ENCODE data around the gene ANTKMT. TPM values are rescaled to one million over a fixed set of nuclear protein-coding genes. Genes with fewer than 3 reads are reported as not detected.
"Not testable (repeated sequence)": the region's sequence is repeated elsewhere in the genome, so short reads cannot be mapped to it uniquely, and the experiment has no call there.

Gene ANTKMT
- total RNA-seq, 1 experiment from 2014 or later = 55.0 TPM

DNA sequence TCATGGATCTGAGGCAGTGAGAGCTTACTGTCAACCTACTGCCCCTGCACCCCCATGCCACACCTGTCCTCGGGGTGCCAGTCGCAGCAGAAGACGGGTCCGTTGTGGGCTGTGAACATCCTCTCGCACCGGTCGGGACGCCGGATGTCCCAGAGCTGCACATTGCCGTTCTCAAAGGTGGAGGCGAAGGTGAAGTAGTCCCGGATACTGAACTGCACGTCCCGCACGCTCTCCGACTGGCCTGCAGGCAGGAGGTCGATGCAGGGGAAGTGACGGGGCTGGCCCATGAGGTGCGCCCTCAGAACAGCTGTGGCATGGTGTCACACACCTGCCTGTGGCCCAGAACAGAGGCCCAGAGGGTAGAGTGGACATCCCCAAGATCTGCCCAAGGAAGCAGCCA is 33.4 kb upstream of the ANTKMT start:
- TF ChIP-seq EZH2 (IDR thresholded peaks at IDR 0.05; ENCODE audit: low read depth) = no peak
- TF ChIP-seq, protein P1, sequence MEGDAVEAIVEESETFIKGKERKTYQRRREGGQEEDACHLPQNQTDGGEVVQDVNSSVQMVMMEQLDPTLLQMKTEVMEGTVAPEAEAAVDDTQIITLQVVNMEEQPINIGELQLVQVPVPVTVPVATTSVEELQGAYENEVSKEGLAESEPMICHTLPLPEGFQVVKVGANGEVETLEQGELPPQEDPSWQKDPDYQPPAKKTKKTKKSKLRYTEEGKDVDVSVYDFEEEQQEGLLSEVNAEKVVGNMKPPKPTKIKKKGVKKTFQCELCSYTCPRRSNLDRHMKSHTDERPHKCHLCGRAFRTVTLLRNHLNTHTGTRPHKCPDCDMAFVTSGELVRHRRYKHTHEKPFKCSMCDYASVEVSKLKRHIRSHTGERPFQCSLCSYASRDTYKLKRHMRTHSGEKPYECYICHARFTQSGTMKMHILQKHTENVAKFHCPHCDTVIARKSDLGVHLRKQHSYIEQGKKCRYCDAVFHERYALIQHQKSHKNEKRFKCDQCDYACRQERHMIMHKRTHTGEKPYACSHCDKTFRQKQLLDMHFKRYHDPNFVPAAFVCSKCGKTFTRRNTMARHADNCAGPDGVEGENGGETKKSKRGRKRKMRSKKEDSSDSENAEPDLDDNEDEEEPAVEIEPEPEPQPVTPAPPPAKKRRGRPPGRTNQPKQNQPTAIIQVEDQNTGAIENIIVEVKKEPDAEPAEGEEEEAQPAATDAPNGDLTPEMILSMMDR (conservative IDR thresholded peaks at IDR 0.05) = no peak
- H3K9me2 ChIP-seq (ENCODE audit: insufficient read depth) = no peaks in the 10 kb centered on the region
- H3K27me3 ChIP-seq (ENCODE audit: insufficient read depth, low read depth) = no peaks in the 10 kb centered on the region
- H3K9me3 ChIP-seq (ENCODE audit: insufficient read depth, low read depth) = no peaks in the 10 kb centered on the region
- ChIA-PET CTCF (no interaction called here), POLR2A (ENCODE audit: unreplicated experiment) (no interaction called here)
- no peak overlapping the region for H2AFZ ChIP-seq
- peaks cover 34% of the 10 kb centered on the region for H3F3A ChIP-seq (ENCODE audit: insufficient read depth, low read depth)
- H3K4me2 ChIP-seq = no peak overlapping the region
- no peak overlapping the region for H3K27ac ChIP-seq
- H3K4me3 ChIP-seq = no peak overlapping the region
- peaks cover 26% of the 10 kb centered on the region for H3K79me2 ChIP-seq (ENCODE audit: low read depth)
- no TSS peak for BruUV-seq (replicated peaks)
- H3K4me1 ChIP-seq (replicated peaks; ENCODE audit: insufficient read depth) = peaks cover 34% of the 10 kb centered on the region
- DNase-seq = no peak
- no peaks in the 10 kb centered on the region for H3K36me3 ChIP-seq (ENCODE audit: low read depth)
- intact Hi-C loops (cut with micrococcal nuclease; ENCODE audit: unreplicated experiment) = no loop called here
- H4K20me1 ChIP-seq (ENCODE audit: insufficient read depth) = peaks cover 11% of the 10 kb centered on the region

GRCh38 chr16:689175-689897 is 31.6 kb upstream of the ANTKMT start:
- Histone ChIP-seq H3K4me1 (replicated peaks; ENCODE audit: insufficient read depth) (peaks cover 26% of the 10 kb centered on the region), H3K4me3 (peak overlapping the region; percentile 99), H3F3A (ENCODE audit: insufficient read depth, low read depth) (peaks cover 27% of the 10 kb centered on the region), H3K79me2 (ENCODE audit: low read depth) (peaks cover 13% of the 10 kb centered on the region), H3K4me2 (peak overlapping the region; percentile 97), H3K27me3 (ENCODE audit: insufficient read depth, low read depth) (no peaks in the 10 kb centered on the region), H3K27ac (no peak overlapping the region), H3K9me2 (ENCODE audit: insufficient read depth) (no peaks in the 10 kb centered on the region), H3K9me3 (ENCODE audit: insufficient read depth, low read depth) (no peaks in the 10 kb centered on the region), H4K20me1 (ENCODE audit: insufficient read depth) (no peaks in the 10 kb centered on the region; the same call in 1 of the 2 replicates), H2AFZ (peak overlapping the region; percentile 79), H3K36me3 (ENCODE audit: low read depth) (no peaks in the 10 kb centered on the region)
- ChIA-PET CTCF (no interaction called here), POLR2A (ENCODE audit: unreplicated experiment) (no interaction called here)
- no peak for DNase-seq
- intact Hi-C loops (cut with micrococcal nuclease; ENCODE audit: unreplicated experiment) = no loop called here
- no TSS peak for BruUV-seq (replicated peaks)
- TF ChIP-seq EZH2 (IDR thresholded peaks at IDR 0.05; ENCODE audit: low read depth) = no peak
- TF ChIP-seq, protein P1 (conservative IDR thresholded peaks at IDR 0.05) = no peak

DNA sequence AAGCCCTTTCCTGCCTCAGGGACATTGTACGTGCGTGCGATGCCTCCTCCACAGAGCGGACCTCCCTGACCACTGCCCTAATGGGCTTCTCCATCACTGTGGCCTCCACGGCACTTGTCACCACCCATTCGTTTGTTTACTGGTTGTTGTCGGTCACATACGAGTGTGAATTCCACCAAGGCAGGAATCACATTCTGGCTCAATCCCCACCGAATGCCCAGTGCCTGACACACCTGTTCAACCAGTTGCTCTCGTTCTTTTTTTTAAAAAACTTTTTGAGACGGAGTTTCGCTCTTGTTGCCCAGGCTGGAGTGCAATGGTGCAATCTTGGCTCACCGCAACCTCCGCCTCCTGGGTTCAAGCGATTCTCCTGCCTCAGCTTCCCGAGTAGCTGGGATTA is 29.7 kb upstream of the ANTKMT start:
- CTCF ChIA-PET; intact Hi-C loops (cut with micrococcal nuclease; ENCODE audit: unreplicated experiment): not testable (repeated sequence)
- H3K4me3 ChIP-seq = 0 out of 2 replicates have a peak overlapping the region, but pooled peaks have one; percentile 99

More for the DNA sequence above, 29.7 kb upstream of the ANTKMT start:
- peaks cover 13% of the 10 kb centered on the region for H3K79me2 ChIP-seq (ENCODE audit: low read depth)
- H3K4me1 ChIP-seq (replicated peaks; ENCODE audit: insufficient read depth) = peaks cover 18% of the 10 kb centered on the region
- H3K9me2 ChIP-seq (ENCODE audit: insufficient read depth); H3K9me3 ChIP-seq (ENCODE audit: insufficient read depth, low read depth); H3K27me3 ChIP-seq (ENCODE audit: insufficient read depth, low read depth); H3K36me3 ChIP-seq (ENCODE audit: low read depth); H3K27ac ChIP-seq; H4K20me1 ChIP-seq (ENCODE audit: insufficient read depth); H2AFZ ChIP-seq; BruUV-seq (replicated peaks): not testable (repeated sequence)
- peak overlapping the region; percentile 97 for H3K4me2 ChIP-seq
- POLR2A ChIA-PET (ENCODE audit: unreplicated experiment) = interaction anchor here (0.7 kb wide), 1 partner anchor 306 kb away, joined by 7 read pairs; no protein-coding TSS in a partner anchor
- peak in 1 of 2 experiments; percentile 63 for DNase-seq
- H3F3A ChIP-seq (ENCODE audit: insufficient read depth, low read depth) = peaks cover 27% of the 10 kb centered on the region

Data from PC-9 (cell line).